Skeletal muscle tissue (tissue), 4 donors: ENCODE data around the gene SLC45A3. TPM values are rescaled to one million over a fixed set of nuclear protein-coding genes. Genes with fewer than 3 reads are reported as not detected.

Source experiments
- H3K27ac ChIP-seq: one replicate; pipeline ENCODE4 v1.7.0; 2013; ENCODE audit warnings: mild to moderate bottlenecking, low read depth, low read length, inconsistent platforms
- H3K27me3 ChIP-seq, 3 donors: one replicate each; pipeline ENCODE4 v1.7.0; 2013; ENCODE audit warnings: low read length in 3 of 3; ENCODE audit not compliant: control insufficient read depth in 3 of 3, insufficient read depth in 3 of 3
- H3K36me3 ChIP-seq, 3 donors: one replicate each; pipeline ENCODE4 v1.7.0; 2013; ENCODE audit warnings: low read length in 3 of 3; ENCODE audit not compliant: control insufficient read depth in 3 of 3, insufficient read depth in 3 of 3
- H3K4me1 ChIP-seq, 3 donors: one replicate each; pipeline ENCODE4 v1.7.0; 2013; ENCODE audit warnings: low read length in 3 of 3, mild to moderate bottlenecking in 3 of 3; ENCODE audit not compliant: control insufficient read depth in 3 of 3, insufficient read depth in 3 of 3
- H3K4me3 ChIP-seq, 3 donors: one replicate each; pipeline ENCODE4 v1.7.0; 2013; ENCODE audit warnings: low read length in 3 of 3
- H3K9ac ChIP-seq, 3 donors: one replicate each; pipeline ENCODE4 v1.7.0; 2013; ENCODE audit warnings: low read length in 3 of 3, mild to moderate bottlenecking in 3 of 3, moderate library complexity in 2 of 3, low read depth in 1 of 3
- H3K9me3 ChIP-seq, 3 donors: one replicate each; pipeline ENCODE4 v1.7.0; 2013; ENCODE audit warnings: low read length in 3 of 3; ENCODE audit not compliant: control insufficient read depth in 3 of 3
- total RNA-seq: library from RNA; depleted of rRNA; stranded (reverse); fragments of >200 nt; gene quantifications from one replicate; pipeline ENCODE4 v1.2.3, GENCODE V29; 2014
- donor health status: Osteomylitis.

The SLC45A3 gene
- total RNA-seq, 1 donor from 2014 or later = 2.1 TPM

DNA sequence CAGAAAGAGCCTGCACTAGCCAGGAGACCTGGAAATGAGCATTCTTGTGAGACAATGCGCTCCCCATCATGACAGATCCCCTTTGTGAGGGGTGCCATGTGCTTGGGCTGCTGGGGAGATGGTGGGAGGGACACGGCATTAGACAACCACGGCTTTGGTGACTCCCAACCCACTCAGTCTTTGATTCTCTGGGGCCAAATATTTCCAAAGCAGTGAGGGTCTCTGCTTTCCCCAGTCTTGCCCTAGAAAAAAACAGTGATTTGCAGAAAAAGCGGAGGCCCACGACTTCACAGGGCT is 10.2 kb downstream of the SLC45A3 start:
- H3K27ac ChIP-seq = peak overlapping the region; percentile 72
- H3K9me3 ChIP-seq = no peaks in the 10 kb centered on the region

DNA sequence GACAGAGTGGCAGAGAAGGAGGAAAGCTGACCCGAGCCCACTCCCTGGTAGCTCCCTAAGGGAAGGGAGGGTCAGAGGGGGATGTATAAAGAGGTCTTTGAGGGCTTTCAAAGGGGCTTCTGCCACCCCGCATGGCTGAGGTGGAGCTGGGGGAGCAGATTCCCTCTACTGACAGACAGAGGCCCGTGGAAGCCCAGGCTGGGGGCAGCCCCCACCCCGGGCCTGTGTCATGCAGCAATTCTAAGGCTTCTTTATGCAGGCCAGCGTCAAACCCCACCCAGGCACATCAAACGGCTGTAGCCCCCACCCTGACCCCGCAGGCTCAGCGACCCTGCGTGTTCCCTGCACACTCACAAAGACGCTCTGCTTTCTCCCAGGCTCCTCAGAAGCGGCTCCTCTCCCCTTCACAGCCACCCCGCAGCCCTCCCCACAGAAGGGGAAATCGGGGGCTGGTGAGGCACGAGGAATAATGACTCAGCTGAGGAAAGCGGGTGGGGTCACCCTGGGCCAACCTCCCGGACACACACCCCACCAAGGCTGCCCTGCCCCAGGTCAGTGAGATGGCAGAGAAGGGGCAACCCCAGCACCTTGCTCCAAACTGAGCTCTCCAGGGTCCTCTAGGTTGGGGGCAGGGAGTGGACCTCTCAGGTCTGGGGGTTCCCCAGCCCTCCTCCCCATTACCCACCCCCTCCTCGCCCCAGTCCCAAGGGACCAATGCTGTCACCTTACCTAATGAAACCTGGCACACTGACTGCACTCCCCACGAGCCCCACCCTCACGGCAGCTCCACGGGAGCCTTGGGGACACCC is 10.8 kb downstream of the SLC45A3 start:
- H3K27ac ChIP-seq = peak overlapping the region; percentile 72
- peaks cover 0 to 8% (median 0%) of the 10 kb centered on the region in 3 donors for H3K27me3 ChIP-seq
- no peaks in the 10 kb centered on the region for H3K9me3 ChIP-seq
- H3K4me1 ChIP-seq = peaks cover 3 to 57% (median 40%) of the 10 kb centered on the region in 3 donors
- no peak overlapping the region for H3K4me3 ChIP-seq
- no peaks in the 10 kb centered on the region for H3K36me3 ChIP-seq
- peak overlapping the region in 2 of 3 donors; percentile 25 to 32 for H3K9ac ChIP-seq

More for the DNA sequence above, 10.2 kb downstream of the SLC45A3 start:
- H3K27me3 ChIP-seq = peaks cover 0 to 8% (median 0%) of the 10 kb centered on the region in 3 donors
- H3K36me3 ChIP-seq = no peaks in the 10 kb centered on the region
- H3K4me3 ChIP-seq = no peak overlapping the region
- H3K9ac ChIP-seq = peak overlapping the region in 1 of 3 donors; percentile 40
- peaks cover 3 to 54% (median 35%) of the 10 kb centered on the region in 3 donors for H3K4me1 ChIP-seq

GRCh38 chr1:205668951-205669340 is 11.4 kb downstream of the SLC45A3 start:
- no peaks in the 10 kb centered on the region for H3K9me3 ChIP-seq
- H3K9ac ChIP-seq = peak overlapping the region in 1 of 3 donors; percentile 25
- peaks cover 6 to 63% (median 45%) of the 10 kb centered on the region in 3 donors for H3K4me1 ChIP-seq
- peaks cover 0 to 12% (median 0%) of the 10 kb centered on the region in 3 donors for H3K27me3 ChIP-seq
- H3K27ac ChIP-seq = no peak overlapping the region
- H3K36me3 ChIP-seq = no peaks in the 10 kb centered on the region
- H3K4me3 ChIP-seq = no peak overlapping the region

GRCh38 chr1:205667909-205668643 is 12.2 kb downstream of the SLC45A3 start:
- peaks cover 3 to 61% (median 42%) of the 10 kb centered on the region in 3 donors for H3K4me1 ChIP-seq
- H3K9me3 ChIP-seq = no peaks in the 10 kb centered on the region
- peak overlapping the region in 1 of 3 donors; percentile 25 for H3K9ac ChIP-seq
- no peak overlapping the region for H3K4me3 ChIP-seq
- H3K36me3 ChIP-seq = peaks cover 0 to 2% (median 0%) of the 10 kb centered on the region in 3 donors
- peaks cover 0 to 12% (median 0%) of the 10 kb centered on the region in 3 donors for H3K27me3 ChIP-seq
- no peak overlapping the region for H3K27ac ChIP-seq

DNA sequence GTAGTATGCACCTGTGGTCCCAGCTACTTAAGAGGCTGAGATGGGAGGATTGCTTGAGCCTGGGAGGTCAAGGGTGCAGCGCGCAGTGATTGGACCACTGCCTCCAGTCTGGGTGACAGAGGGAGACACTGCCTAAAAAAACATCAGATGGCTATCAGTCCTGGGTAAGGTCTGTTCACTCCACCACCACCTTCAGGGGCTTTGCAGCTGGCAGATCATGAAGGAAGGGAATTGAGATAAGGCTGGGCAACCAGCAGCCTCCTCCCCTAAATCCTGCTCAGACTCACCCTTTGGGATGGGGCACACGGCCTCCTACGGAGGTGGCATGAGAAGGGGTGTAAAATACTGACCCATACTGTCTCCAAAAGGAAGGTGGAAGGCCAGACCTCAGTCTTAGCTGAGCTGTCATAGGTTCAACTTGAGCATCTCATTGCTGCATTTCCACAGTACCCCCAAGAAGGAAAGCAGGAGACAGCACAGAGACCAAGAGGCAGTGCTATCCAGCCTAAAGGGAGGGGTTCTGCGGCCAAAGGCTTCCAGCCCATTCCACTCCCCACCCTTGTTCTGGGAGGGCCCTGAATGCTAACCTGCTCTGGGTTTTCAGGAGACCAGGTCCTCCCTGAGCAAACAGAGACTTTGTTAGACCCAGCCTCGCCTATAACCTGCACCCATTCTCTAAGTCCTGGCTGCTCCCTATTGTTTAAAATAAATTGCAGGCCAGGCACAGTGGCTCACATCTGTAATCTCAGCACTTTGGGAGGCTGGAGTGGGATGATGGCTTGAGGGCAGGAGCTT is 13.7 kb downstream of the SLC45A3 start:
- H3K4me1 ChIP-seq = peaks cover 3 to 62% (median 37%) of the 10 kb centered on the region in 3 donors
- no peaks in the 10 kb centered on the region for H3K9me3 ChIP-seq
- peaks cover 0 to 2% (median 0%) of the 10 kb centered on the region in 3 donors for H3K36me3 ChIP-seq
- H3K9ac ChIP-seq = peak overlapping the region in 1 of 3 donors; percentile 45
- no peak overlapping the region for H3K27ac ChIP-seq
- peaks cover 0 to 12% (median 0%) of the 10 kb centered on the region in 3 donors for H3K27me3 ChIP-seq
- H3K4me3 ChIP-seq = no peak overlapping the region

- H3K4me1 ChIP-seq = peaks cover 3 to 51% (median 28%) of the 10 kb centered on the region in 3 donors
- H3K27ac ChIP-seq = no peak overlapping the region
- H3K27me3 ChIP-seq = peaks cover 0 to 9% (median 0%) of the 10 kb centered on the region in 3 donors
- no peak overlapping the region for H3K9ac ChIP-seq
- no peak overlapping the region for H3K4me3 ChIP-seq
- no peaks in the 10 kb centered on the region for H3K9me3 ChIP-seq
- peaks cover 0 to 4% (median 0%) of the 10 kb centered on the region in 3 donors for H3K36me3 ChIP-seq
These were observed 14.9 kb downstream of the SLC45A3 start for GRCh38 chr1:205665201-205666045.

GRCh38 chr1:205664399-205665017 is 15.8 kb downstream of the SLC45A3 start:
- Histone ChIP-seq H3K27ac (peak overlapping the region; percentile 12), H3K36me3 (peaks cover 0 to 4% (median 0%) of the 10 kb centered on the region in 3 donors), H3K4me1 (peaks cover 3 to 43% (median 21%) of the 10 kb centered on the region in 3 donors), H3K4me3 (no peak overlapping the region), H3K9ac (peak overlapping the region in 1 of 3 donors; percentile 25), H3K9me3 (no peaks in the 10 kb centered on the region), H3K27me3 (peaks cover 0 to 9% (median under 1%) of the 10 kb centered on the region in 3 donors)

DNA sequence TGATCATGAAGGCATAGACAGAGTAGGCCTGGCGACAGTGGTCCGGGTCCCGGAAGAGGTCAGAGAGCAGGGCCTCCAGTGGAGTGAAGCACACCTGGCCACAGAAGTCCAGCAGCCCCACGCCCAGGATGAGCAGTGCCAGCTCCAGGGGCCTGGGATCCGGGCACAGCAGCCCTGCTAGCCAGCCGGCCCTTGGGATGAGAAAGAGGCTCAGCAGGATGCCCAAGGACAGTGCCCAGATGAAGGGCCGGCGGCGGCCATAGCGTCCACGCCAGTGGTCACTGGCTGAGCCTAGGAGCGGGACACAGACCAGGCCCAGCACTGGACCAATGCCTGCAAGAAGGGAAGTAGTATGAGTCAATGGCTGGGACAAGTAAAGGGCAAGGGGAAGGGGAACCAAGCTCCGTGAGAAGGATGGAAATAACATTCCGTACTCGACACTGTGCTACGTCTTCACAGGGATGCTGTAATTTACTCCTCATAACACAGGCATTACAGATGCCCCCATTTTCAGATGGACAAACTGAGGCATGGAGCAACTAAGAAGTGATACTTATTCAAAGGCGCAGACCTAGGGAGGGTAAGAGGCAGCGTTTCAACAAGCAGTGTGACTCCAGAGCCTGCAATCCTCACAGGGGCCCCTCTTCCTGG is 16.9 kb downstream of the SLC45A3 start:
- Histone ChIP-seq H3K36me3 (peaks cover 0 to 4% (median 0%) of the 10 kb centered on the region in 3 donors), H3K27me3 (peaks cover 0 to 9% (median 4%) of the 10 kb centered on the region in 3 donors), H3K9me3 (no peaks in the 10 kb centered on the region), H3K27ac (no peak overlapping the region), H3K9ac (no peak overlapping the region), H3K4me1 (peaks cover 8 to 41% (median 24%) of the 10 kb centered on the region in 3 donors), H3K4me3 (no peak overlapping the region)
